GM18873 (cell line): Measurements from ENCODE around the gene IL16.
"Not testable (repeated sequence)": the region's sequence is repeated elsewhere in the genome, so short reads cannot be mapped to it uniquely, and the experiment has no call there.

ENCODE experiments used
- ATAC-seq: cut with Tn5 transposase; IDR thresholded peaks from one replicate; pipeline ENCODE4 v1.9.1; 2021; ENCODE audit warnings: mild to moderate bottlenecking, moderate library complexity, moderate number of reproducible peaks; ENCODE audit not compliant: unreplicated experiment, low FRiP score

IL16 gene

GRCh38 chr15:81199031-81199779, 2.5 kb downstream of the IL16 start:
- no peak for ATAC-seq

GRCh38 chr15:81206018-81206417, 9.3 kb downstream of the IL16 start:
- no peak for ATAC-seq

GRCh38 chr15:81207987-81208386, 11.3 kb downstream of the IL16 start:
- not testable (repeated sequence) for ATAC-seq

GRCh38 chr15:81209635-81210034, 13.0 kb downstream of the IL16 start:
- ATAC-seq = no peak

GRCh38 chr15:81211376-81211775, 14.7 kb downstream of the IL16 start:
- ATAC-seq = no peak

- no peak for ATAC-seq
Observed at GRCh38 chr15:81213982-81214381, 17.3 kb downstream of the IL16 start.

- ATAC-seq = no peak
Observed at GRCh38 chr15:81215531-81215930, 18.9 kb downstream of the IL16 start.

- no peak for ATAC-seq
Observed at GRCh38 chr15:81215983-81216382, 19.3 kb downstream of the IL16 start.

GRCh38 chr15:81216422-81216821, 19.7 kb downstream of the IL16 start:
- ATAC-seq = no peak

GRCh38 chr15:81221449-81221848, 24.8 kb downstream of the IL16 start:
- ATAC-seq = no peak

GRCh38 chr15:81222007-81222406, 25.3 kb downstream of the IL16 start:
- ATAC-seq = no peak

GRCh38 chr15:81223346-81223971, 26.8 kb downstream of the IL16 start:
- ATAC-seq = no peak

- ATAC-seq = no peak
Observed at GRCh38 chr15:81224232-81224631, 27.6 kb downstream of the IL16 start.

- no peak for ATAC-seq
Observed at GRCh38 chr15:81225161-81225671, 28.5 kb downstream of the IL16 start.

- no peak for ATAC-seq
Observed at GRCh38 chr15:81227716-81228115, 31.0 kb downstream of the IL16 start.

- ATAC-seq = no peak
Observed at GRCh38 chr15:81229586-81229985, 32.9 kb downstream of the IL16 start.

- ATAC-seq = no peak
Observed at GRCh38 chr15:81235276-81236123, 38.8 kb downstream of the IL16 start.

- no peak for ATAC-seq
Observed at GRCh38 chr15:81239190-81239589, 42.5 kb downstream of the IL16 start.

GRCh38 chr15:81242778-81243177, 46.1 kb downstream of the IL16 start:
- ATAC-seq = no peak

GRCh38 chr15:81244306-81244705, 47.6 kb downstream of the IL16 start:
- ATAC-seq = no peak

- ATAC-seq = no peak
Observed at GRCh38 chr15:81253846-81254245, 57.2 kb downstream of the IL16 start.
